ENCODE data around the gene RFX7.

DNA sequence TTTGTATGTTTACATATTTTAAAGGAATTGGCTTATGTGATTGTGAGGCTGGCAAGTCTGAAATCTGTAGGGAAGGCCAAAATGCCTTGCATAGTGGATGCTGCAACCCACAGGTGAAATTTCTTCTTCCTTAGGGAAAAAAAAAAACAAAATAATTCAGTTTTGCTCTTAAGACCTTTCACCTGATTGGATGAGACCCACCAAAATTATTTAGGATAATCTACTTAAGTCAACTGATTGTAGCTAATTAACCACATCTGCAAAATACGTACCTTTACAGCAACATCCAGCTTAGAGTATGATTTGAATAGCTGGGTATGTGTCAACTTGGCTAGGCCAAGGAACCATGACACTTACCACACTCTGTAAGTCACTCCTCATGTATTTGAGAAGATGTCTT lies 6.9 kb upstream of the RFX7 start:
- TF ChIP-seq, protein P1, sequence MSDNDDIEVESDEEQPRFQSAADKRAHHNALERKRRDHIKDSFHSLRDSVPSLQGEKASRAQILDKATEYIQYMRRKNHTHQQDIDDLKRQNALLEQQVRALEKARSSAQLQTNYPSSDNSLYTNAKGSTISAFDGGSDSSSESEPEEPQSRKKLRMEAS (IDR thresholded peaks at IDR 0.05): no peak
- TF ChIP-seq, protein P2, sequence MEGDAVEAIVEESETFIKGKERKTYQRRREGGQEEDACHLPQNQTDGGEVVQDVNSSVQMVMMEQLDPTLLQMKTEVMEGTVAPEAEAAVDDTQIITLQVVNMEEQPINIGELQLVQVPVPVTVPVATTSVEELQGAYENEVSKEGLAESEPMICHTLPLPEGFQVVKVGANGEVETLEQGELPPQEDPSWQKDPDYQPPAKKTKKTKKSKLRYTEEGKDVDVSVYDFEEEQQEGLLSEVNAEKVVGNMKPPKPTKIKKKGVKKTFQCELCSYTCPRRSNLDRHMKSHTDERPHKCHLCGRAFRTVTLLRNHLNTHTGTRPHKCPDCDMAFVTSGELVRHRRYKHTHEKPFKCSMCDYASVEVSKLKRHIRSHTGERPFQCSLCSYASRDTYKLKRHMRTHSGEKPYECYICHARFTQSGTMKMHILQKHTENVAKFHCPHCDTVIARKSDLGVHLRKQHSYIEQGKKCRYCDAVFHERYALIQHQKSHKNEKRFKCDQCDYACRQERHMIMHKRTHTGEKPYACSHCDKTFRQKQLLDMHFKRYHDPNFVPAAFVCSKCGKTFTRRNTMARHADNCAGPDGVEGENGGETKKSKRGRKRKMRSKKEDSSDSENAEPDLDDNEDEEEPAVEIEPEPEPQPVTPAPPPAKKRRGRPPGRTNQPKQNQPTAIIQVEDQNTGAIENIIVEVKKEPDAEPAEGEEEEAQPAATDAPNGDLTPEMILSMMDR (IDR thresholded peaks at IDR 0.05): no peak
- TF ChIP-seq, protein P3, sequence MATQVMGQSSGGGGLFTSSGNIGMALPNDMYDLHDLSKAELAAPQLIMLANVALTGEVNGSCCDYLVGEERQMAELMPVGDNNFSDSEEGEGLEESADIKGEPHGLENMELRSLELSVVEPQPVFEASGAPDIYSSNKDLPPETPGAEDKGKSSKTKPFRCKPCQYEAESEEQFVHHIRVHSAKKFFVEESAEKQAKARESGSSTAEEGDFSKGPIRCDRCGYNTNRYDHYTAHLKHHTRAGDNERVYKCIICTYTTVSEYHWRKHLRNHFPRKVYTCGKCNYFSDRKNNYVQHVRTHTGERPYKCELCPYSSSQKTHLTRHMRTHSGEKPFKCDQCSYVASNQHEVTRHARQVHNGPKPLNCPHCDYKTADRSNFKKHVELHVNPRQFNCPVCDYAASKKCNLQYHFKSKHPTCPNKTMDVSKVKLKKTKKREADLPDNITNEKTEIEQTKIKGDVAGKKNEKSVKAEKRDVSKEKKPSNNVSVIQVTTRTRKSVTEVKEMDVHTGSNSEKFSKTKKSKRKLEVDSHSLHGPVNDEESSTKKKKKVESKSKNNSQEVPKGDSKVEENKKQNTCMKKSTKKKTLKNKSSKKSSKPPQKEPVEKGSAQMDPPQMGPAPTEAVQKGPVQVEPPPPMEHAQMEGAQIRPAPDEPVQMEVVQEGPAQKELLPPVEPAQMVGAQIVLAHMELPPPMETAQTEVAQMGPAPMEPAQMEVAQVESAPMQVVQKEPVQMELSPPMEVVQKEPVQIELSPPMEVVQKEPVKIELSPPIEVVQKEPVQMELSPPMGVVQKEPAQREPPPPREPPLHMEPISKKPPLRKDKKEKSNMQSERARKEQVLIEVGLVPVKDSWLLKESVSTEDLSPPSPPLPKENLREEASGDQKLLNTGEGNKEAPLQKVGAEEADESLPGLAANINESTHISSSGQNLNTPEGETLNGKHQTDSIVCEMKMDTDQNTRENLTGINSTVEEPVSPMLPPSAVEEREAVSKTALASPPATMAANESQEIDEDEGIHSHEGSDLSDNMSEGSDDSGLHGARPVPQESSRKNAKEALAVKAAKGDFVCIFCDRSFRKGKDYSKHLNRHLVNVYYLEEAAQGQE (IDR thresholded peaks at IDR 0.05): no peak
- TF ChIP-seq HDAC2 (IDR thresholded peaks at IDR 0.05): no peak
- no peak for TF ChIP-seq HOXA7 (CRISPR knock-in tag; IDR thresholded peaks at IDR 0.05)
- no peak for TF ChIP-seq EP300 (IDR thresholded peaks at IDR 0.05)
- no peak for TF ChIP-seq SREBF2 (IDR thresholded peaks at IDR 0.05)
- no peak for TF ChIP-seq RFX5 (IDR thresholded peaks at IDR 0.05)
- no peak for TF ChIP-seq POLR2A (IDR thresholded peaks at IDR 0.05; ENCODE audit: low read length)

All from A549 (cell line).